Osteocyte (in vitro differentiated cells): ENCODE measurements around the gene SH3PXD2A. TPM values are rescaled to one million over a fixed set of nuclear protein-coding genes. Genes with fewer than 3 reads are reported as not detected.

ENCODE experiments used
- DNase-seq: peaks from one replicate; pipeline ENCODE4 v3.0.0; 2021; ENCODE audit warnings: mixed read lengths; ENCODE audit not compliant: unreplicated experiment; ENCODE audit errors: extremely low spot score
- H3K27ac Mint-ChIP-seq: one replicate; pipeline ENCODE4 v1.8.0; 2021; ENCODE audit warnings: mild to moderate bottlenecking, mixed read lengths; ENCODE audit not compliant: unreplicated experiment
- H3K27me3 Mint-ChIP-seq: one replicate; pipeline ENCODE4 v1.8.0; 2021; ENCODE audit warnings: mixed read lengths; ENCODE audit not compliant: unreplicated experiment
- H3K36me3 Mint-ChIP-seq: one replicate; pipeline ENCODE4 v1.8.0; 2021; ENCODE audit warnings: mixed read lengths; ENCODE audit not compliant: unreplicated experiment
- H3K4me1 Mint-ChIP-seq: one replicate; pipeline ENCODE4 v1.8.0; 2021; ENCODE audit warnings: mixed read lengths; ENCODE audit not compliant: unreplicated experiment
- H3K4me3 Mint-ChIP-seq: one replicate; pipeline ENCODE4 v1.8.0; 2021; ENCODE audit warnings: mild to moderate bottlenecking, moderate library complexity, mixed read lengths; ENCODE audit not compliant: unreplicated experiment
- H3K9me3 Mint-ChIP-seq: one replicate; pipeline ENCODE4 v1.8.0; 2021; ENCODE audit warnings: mixed read lengths; ENCODE audit not compliant: unreplicated experiment
- total RNA-seq: library from RNA; stranded (reverse); gene quantifications from 2 replicates; pipeline ENCODE4 v1.2.1, GENCODE V29; 2021
- TF ChIP-seq, protein P1 (sequence below): fragments of 200-600 bp; sonication (generic); IDR thresholded peaks from 2 replicates; pipeline ENCODE4 v1.5.0; 2021; ENCODE audit warnings: antibody characterized with exemption, mild to moderate bottlenecking, moderate library complexity

The SH3PXD2A gene
- total RNA-seq, 1 donor from 2014 or later = 43.0 TPM

DNA sequence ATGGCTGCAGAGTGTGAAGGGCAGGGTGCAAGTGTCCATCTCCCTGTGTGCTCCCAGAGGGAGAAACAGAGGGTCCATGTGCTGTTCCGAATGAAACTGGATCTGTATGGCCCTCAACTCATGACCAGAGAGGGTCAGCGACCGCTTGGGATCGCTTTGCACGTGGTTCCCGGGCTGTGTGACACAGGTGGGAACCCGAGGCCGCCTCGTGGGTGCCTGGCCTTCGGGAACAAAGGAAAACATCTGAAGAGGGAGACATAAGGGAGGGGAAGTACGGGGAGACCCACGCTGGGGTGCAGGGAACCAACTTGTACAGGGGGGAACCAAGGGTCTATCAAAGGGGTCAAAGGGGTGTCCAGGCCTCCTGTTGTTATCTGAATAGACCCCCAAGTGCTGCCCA is 57.5 kb downstream of the SH3PXD2A start:
- TF ChIP-seq, protein P1, sequence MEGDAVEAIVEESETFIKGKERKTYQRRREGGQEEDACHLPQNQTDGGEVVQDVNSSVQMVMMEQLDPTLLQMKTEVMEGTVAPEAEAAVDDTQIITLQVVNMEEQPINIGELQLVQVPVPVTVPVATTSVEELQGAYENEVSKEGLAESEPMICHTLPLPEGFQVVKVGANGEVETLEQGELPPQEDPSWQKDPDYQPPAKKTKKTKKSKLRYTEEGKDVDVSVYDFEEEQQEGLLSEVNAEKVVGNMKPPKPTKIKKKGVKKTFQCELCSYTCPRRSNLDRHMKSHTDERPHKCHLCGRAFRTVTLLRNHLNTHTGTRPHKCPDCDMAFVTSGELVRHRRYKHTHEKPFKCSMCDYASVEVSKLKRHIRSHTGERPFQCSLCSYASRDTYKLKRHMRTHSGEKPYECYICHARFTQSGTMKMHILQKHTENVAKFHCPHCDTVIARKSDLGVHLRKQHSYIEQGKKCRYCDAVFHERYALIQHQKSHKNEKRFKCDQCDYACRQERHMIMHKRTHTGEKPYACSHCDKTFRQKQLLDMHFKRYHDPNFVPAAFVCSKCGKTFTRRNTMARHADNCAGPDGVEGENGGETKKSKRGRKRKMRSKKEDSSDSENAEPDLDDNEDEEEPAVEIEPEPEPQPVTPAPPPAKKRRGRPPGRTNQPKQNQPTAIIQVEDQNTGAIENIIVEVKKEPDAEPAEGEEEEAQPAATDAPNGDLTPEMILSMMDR = no peak
- Mint-ChIP-seq H3K27ac (no peak overlapping the region), H3K4me3 (no peak overlapping the region), H3K36me3 (no peaks in the 10 kb centered on the region), H3K4me1 (peaks cover 21% of the 10 kb centered on the region), H3K9me3 (no peaks in the 10 kb centered on the region), H3K27me3 (peaks cover 2% of the 10 kb centered on the region)
- no peak for DNase-seq

DNA sequence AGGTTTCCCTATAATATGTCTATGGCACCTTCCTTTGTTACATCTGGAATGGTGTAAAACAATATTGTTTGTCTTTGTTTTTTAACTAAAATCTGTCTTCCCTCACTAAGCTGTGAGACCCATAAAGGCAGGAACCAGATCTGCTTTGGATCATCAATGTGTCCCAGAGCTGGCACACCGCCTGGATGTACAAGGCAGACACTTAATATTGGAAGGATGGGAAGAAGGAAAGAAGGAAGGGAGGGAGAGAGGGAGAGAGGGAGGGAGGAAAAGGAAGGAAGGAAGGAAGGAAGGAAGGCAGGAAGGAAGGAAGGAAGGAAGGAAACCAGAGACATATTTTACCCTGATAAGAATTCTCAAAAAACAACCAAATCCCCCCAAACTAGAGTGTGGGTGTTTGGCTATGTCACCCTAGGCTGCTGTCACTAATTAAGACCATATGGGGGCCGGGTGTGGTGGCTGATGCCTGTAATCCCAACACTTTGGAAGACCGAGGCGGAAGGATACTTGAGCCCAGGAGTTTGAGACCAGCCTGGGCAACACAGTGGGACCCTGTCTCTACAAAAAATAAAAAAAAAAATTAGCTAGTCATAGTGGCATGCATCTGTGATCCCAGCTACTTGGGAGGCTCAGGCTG is 59.6 kb downstream of the SH3PXD2A start:
- no peak overlapping the region for H3K4me3 Mint-ChIP-seq
- H3K4me1 Mint-ChIP-seq = peaks cover 17% of the 10 kb centered on the region
- no peak overlapping the region for H3K27ac Mint-ChIP-seq
- no peaks in the 10 kb centered on the region for H3K9me3 Mint-ChIP-seq
- peaks cover 2% of the 10 kb centered on the region for H3K27me3 Mint-ChIP-seq
- TF ChIP-seq, protein P1 = no peak
- no peak for DNase-seq
- H3K36me3 Mint-ChIP-seq = no peaks in the 10 kb centered on the region

DNA sequence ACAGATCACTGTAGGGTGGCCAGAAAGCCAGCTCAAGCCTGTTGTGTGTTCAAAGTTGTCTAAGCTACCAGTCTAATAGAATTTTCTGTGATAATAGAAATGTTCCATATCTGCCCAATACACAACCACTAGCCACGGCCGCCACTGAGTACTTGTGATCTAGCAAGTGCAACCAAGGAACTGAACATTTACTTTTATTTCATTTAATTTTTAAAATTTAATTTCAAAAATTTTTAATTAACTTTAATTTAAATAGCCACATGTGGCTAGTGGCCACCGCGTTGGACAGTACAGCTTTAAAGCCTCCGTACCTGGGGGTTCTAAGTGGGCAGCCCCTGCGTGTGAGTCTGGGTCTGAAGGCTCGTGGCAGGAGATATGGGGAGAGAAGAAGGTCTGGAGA is 60.4 kb downstream of the SH3PXD2A start:
- Mint-ChIP-seq H3K36me3 (no peaks in the 10 kb centered on the region), H3K27ac (no peak overlapping the region)
- TF ChIP-seq, protein P1 = no peak

DNA sequence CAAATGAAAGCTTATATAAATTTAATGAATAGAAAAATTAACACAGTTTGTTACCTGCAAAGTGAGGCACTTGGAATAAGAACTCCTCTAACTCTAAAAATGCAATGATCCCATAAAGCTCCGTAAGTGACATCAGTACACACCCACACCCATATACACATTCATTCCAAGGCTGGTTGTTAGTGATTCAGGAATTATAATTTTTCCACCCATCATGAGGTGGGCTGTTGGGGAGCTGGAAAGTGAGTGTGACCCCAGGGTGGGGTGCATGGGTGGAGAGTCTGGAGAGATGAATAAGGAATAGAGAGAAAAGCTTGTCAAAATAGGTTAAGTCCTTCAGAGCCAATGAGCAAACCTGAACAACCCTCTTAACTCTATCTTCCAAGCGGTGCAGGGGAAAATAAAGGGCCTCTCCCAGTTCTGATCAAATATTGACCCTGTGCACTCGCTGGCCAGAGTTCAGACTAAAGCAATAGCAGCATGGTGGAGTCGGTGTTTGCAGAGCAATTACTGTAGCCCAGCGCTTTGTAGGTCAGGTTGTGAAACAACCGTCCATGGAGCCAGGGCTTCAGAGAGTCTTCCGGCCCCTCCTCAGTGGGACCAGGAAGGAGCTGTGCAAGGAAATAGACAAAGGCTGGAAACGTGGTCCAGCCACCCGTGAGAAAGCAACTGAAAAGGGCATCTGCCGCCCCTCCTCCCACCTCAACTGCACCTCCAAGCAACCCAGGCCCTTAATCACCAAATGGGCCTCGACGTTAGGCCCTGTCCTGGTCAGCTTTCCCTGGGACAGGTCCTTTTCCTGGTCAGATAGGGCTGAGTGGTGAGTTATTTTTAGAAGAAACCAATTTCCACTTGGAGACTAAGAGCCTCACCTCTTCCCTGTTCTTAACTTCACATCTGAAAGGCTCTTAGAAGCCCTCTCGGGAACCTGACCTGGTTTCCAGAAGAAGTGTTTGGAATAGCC is 61.2 kb downstream of the SH3PXD2A start:
- no peak for DNase-seq
- Mint-ChIP-seq H3K4me1 (peaks cover 3% of the 10 kb centered on the region), H3K4me3 (no peak overlapping the region), H3K27me3 (peaks cover 2% of the 10 kb centered on the region), H3K9me3 (no peaks in the 10 kb centered on the region), H3K36me3 (no peaks in the 10 kb centered on the region), H3K27ac (no peak overlapping the region)
- TF ChIP-seq, protein P1 = no peak

More for the DNA sequence above, 60.4 kb downstream of the SH3PXD2A start:
- H3K4me1 Mint-ChIP-seq = peaks cover 10% of the 10 kb centered on the region
- DNase-seq = no peak
- H3K4me3 Mint-ChIP-seq = no peak overlapping the region
- no peaks in the 10 kb centered on the region for H3K9me3 Mint-ChIP-seq
- peaks cover 2% of the 10 kb centered on the region for H3K27me3 Mint-ChIP-seq

DNA sequence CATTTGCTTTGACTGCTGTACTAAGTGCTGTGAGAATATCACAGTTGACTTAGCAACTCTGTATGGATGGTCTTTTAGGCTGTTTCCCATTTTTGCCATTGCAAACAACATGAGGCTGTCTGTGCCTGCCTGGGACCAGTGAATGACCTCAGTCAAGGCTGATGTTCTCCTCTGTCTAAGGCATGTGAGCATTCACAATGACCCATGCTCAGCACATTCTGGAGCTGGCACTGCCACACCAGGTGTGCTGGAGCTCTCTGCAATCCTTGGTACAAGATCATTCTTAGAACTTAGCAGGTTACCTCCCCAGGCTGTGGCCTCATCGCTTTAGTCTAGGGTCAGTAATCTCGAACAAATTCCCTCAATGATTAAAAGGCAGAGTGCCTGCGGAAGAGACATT is 61.9 kb downstream of the SH3PXD2A start:
- H3K4me3 Mint-ChIP-seq = no peak overlapping the region
- no peak overlapping the region for H3K27ac Mint-ChIP-seq
- H3K27me3 Mint-ChIP-seq = peaks cover 2% of the 10 kb centered on the region
- no peaks in the 10 kb centered on the region for H3K4me1 Mint-ChIP-seq
- H3K9me3 Mint-ChIP-seq = no peaks in the 10 kb centered on the region
- TF ChIP-seq, protein P1 = no peak
- no peak for DNase-seq
- no peaks in the 10 kb centered on the region for H3K36me3 Mint-ChIP-seq
